RWPE1 (cell line): ENCODE measurements around the gene DHX35.
A peak's percentile ranks its signal among the peaks of the same experiment; 100 is the strongest.

ENCODE experiments used
- CTCF ChIA-PET: fragments of 350-600 bp; sonication (Branson Sonifier 250); formaldehyde crosslinking; extraction: SDS; loops from one replicate; lab custom pipeline; 2021; lab: Yijun Ruan, JAX
- POLR2A ChIA-PET: fragments of 400-600 bp; formaldehyde crosslinking; extraction: SDS; loops from one replicate; lab custom pipeline; 2020; ENCODE audit warnings: antibody characterized with exemption; ENCODE audit not compliant: low non-redundant PET; lab: Yijun Ruan, JAX
- DNase-seq: peaks from one replicate; pipeline ENCODE4 v3.0.0; 2012; ENCODE audit warnings: low spot score
- H3K27ac ChIP-seq: fragments of 450-650 bp; 2 replicates; pipeline ENCODE4 v1.5.1; 2017
- TF ChIP-seq, protein P1 (sequence below): fragments of 450-650 bp; conservative IDR thresholded peaks from 2 replicates; pipeline ENCODE4 v1.5.1; 2017; ENCODE audit warnings: low read depth, mild to moderate bottlenecking

The DHX35 gene

DNA sequence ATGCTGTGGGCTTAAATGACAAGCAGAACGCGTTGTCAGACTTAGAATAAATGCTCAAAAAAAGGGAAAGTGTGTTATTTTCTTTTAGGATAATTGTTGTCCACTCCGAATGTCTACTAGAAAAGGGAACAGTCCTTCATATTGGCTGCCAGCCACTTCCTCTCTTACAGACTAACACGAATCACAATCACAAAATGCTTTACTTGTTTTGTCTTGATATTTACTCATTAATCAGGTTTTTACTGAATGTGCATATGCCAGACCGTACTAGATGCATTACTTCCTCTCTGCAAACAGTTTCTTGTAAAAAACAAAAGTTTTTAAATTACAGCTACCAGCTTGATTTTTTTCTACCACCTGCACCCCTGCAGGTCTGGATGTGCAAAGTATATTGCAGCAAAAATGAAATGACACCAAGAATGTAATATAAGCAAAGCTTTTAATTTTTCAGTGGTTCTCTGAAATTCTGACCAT is 821 bp downstream of the DHX35 start:
- peak overlapping the region; percentile 86 for H3K27ac ChIP-seq
- TF ChIP-seq, protein P1, sequence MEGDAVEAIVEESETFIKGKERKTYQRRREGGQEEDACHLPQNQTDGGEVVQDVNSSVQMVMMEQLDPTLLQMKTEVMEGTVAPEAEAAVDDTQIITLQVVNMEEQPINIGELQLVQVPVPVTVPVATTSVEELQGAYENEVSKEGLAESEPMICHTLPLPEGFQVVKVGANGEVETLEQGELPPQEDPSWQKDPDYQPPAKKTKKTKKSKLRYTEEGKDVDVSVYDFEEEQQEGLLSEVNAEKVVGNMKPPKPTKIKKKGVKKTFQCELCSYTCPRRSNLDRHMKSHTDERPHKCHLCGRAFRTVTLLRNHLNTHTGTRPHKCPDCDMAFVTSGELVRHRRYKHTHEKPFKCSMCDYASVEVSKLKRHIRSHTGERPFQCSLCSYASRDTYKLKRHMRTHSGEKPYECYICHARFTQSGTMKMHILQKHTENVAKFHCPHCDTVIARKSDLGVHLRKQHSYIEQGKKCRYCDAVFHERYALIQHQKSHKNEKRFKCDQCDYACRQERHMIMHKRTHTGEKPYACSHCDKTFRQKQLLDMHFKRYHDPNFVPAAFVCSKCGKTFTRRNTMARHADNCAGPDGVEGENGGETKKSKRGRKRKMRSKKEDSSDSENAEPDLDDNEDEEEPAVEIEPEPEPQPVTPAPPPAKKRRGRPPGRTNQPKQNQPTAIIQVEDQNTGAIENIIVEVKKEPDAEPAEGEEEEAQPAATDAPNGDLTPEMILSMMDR: no peak
- CTCF ChIA-PET: interaction anchor here (0.7 to 1.9 kb wide), 5 partner anchors 39 to 87 kb away, joined by 3 to 13 read pairs (median 3); no protein-coding TSS in a partner anchor
- no peak for DNase-seq
- POLR2A ChIA-PET: interaction anchor here (0.7 to 1.2 kb wide), 3 partner anchors 27 to 40 kb away, joined by 3 read pairs; no protein-coding TSS in a partner anchor

DNA sequence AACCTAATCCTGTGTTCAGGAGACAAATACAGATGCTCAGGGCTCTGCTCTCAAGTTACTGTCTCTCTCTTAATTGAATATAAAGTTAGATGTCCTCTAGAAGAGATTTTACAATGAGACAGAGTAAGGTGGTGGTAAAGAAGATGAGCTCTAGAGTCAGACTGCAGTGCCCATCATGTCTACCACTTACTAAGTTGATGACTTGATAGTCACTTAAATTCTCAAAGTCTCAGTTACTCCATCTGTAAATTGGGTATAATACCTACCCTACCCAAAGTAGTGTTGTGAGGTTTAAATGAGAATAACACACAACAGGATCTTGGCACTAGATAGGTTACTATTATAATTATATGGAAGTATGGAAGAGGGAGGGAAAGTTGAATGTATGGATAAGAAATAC is 1.6 kb downstream of the DHX35 start:
- ChIA-PET POLR2A (no interaction called here), CTCF (interaction anchor here (0.9 to 1.9 kb wide), 3 partner anchors 40 to 86 kb away, joined by 3 to 13 read pairs (median 9); no protein-coding TSS in a partner anchor)
- H3K27ac ChIP-seq: no peak overlapping the region
- DNase-seq: no peak
- TF ChIP-seq, protein P1: no peak

DNA sequence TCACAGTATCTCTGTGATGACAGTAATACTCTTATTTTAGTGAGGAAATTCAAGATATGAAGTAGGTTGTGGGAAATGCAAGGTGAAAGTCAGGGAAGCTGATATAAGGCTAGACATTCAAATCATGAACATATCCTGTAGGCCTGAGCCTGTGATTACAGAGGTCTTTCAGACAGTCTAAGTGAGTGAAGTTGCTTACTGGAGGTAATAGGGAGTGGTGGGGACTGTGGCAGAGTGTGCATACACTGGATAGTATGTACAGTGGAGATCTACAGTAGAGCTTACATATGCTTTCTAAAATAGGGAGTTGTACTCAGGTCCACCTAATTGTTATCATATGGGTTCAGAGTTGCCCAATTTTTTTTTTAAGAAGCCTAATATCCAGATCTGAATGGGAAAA is 3.1 kb downstream of the DHX35 start:
- ChIA-PET CTCF (interaction anchor here (0.5 to 0.7 kb wide), 2 partner anchors 24 to 42 kb away, joined by 3 to 4 read pairs; no protein-coding TSS in a partner anchor), POLR2A (no interaction called here)
- H3K27ac ChIP-seq: no peak overlapping the region
- TF ChIP-seq, protein P1: no peak
- DNase-seq: no peak

DNA sequence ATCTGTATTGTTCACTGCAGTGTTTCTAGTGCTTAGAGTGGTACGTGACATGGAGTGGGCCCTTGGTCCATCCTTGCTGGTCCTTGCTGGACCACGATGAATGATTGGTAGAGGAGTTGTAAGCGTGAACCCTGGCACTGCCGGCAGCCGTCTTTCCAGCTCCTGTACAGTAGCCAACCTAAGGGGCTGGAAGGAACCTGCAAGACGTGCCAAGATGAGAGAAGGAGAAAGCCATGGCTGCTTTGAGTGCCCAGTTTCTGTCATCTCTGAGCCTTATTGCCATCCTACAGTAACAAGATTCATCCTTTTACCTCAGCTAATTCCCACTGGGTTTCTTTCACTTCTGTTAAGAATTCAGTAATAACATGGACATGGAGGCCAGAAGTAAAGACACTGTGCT is 5.9 kb downstream of the DHX35 start:
- TF ChIP-seq, protein P1: no peak
- H3K27ac ChIP-seq: no peak overlapping the region
- no peak for DNase-seq
- CTCF ChIA-PET: no interaction called here
- POLR2A ChIA-PET: no interaction called here

DNA sequence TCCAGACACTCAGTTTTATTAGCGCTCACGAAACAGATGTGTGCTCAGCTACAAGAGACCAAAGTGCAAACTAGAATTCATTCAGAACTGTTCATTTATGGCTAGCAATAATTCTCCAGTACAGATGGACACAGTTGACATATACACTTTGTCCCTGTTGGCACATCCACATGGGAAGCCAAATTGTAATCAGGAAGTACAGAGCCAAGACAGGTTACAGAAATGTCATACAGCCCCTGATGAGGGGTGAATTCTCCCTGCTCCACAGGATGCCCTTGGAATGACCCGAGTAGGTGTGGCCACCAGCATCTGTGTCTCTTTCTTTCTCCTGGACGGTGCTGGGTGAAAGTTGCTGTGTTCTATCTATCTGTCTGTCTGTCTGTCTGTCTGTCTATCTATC is 7.6 kb downstream of the DHX35 start:
- H3K27ac ChIP-seq: no peak overlapping the region
- ChIA-PET CTCF (no interaction called here), POLR2A (no interaction called here)
- no peak for DNase-seq
- TF ChIP-seq, protein P1: no peak

DNA sequence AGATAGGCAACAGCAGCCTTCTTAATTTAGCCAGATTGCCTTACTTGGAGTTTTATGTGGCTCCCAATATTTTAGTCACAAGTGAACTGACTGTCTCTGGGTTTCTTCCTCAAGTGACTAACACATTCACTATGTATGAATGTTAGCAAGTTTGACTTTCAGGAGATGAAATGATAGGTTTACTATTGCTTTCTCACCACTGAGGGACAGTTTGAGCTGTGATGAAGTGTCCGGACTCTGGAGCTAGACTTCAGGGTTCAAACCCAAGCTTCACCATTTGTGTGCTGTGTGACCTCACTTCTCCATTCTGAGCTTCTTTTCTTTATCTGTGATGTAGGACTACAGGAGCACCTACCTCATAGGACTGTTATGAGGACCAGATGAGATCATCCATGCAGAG is 8.2 kb downstream of the DHX35 start:
- ChIA-PET CTCF (no interaction called here), POLR2A (no interaction called here)
- TF ChIP-seq, protein P1: no peak
- peak; percentile 44 for DNase-seq
- H3K27ac ChIP-seq: no peak overlapping the region
